Astrocyte of the hippocampus (primary cell): Measurements from ENCODE around the gene MAP2K5.

Experiments
- DNase-seq: peaks from one replicate; pipeline ENCODE4 v3.0.0; 2011; ENCODE audit warnings: low read depth, low spot score

Gene MAP2K5

DNA sequence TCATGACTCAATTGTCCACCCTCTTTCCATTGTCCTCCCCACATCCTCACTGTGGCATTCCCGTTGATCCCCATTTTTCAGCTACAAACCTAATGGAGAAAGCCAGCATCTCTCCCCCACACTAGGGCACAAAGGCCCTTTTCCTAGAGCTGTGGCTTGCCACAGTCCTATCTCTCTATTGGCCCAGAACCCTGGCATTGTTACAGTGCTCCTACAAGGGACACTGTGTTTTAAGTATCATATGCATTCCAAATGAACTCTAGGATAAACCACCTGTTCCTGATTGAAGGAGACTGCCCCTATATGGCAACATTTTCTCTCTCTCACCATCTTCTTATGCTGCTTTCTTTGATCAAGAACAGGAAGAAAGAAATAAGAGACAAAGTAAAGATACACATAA is 213.4 kb downstream of the MAP2K5 start:
- DNase-seq = no peak

DNA sequence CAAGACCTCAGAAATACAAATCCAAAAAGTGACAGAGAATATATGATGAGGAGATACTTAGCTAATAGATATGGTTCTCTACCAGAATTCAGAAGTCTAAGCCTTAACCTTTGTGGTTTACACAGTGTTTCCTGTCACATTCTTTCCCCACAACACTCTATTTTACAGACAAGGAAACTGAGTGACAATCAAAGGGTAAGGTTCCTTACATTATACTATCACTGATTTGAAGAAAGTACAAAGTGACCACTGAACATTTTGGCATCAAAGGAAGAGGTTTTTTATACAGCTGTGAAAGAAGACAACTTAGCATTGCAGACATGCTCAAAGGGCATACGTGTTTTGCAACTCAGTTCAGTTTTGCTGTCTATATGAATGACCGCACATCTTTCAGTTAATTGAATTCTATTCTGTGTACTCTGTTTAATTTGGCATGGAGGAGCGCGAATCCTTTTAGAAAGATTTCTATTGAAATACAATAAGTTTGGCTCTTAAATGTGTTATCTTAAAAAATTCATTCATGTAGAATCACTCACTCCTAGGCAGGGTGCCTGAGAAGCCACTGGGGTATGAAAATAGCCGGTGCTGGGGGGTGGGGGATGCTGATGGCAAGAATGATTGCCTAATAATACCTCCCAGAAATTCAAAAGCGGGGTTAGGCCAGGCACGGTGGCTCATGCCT is 216.3 kb downstream of the MAP2K5 start:
- DNase-seq = peak; percentile 75

DNA sequence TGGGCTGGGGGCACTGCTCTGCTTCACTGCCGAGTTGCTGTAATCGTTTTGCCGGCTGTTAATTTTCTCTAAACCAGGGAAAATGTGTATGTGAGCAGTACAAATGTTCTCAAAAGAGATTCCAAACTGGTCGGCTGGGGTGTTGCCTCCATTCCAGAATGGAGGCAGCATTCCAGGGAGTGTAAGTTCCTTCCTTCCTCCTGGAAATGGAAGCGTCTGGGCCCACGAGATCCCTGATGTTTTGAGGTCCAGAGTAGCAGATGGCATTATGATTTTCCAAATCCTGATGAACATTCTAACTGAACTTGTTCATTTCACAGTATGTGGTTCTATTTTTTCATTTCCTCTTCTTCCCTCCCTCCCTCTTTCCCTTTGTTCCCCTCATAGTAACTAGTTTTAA is 218.4 kb downstream of the MAP2K5 start:
- no peak for DNase-seq

DNA sequence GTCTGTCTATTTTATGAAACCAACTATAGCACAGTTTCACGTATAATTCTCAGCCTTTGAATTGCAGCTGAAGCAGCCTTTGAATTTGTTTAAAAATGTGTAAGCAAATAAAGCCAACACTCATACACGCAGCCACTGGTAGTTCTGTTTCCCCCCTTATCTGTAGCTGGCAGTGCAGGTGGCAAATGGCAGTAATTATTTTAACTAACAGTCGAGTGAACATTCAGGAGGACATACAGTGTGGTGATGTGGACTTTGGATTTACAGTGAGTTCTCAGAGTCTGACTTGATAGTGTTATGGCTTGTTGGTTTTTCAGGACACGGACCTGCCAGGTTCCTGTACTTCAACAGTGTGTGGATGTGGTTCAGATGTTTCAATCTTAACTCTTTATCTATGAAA is 218.8 kb downstream of the MAP2K5 start:
- DNase-seq = no peak

DNA sequence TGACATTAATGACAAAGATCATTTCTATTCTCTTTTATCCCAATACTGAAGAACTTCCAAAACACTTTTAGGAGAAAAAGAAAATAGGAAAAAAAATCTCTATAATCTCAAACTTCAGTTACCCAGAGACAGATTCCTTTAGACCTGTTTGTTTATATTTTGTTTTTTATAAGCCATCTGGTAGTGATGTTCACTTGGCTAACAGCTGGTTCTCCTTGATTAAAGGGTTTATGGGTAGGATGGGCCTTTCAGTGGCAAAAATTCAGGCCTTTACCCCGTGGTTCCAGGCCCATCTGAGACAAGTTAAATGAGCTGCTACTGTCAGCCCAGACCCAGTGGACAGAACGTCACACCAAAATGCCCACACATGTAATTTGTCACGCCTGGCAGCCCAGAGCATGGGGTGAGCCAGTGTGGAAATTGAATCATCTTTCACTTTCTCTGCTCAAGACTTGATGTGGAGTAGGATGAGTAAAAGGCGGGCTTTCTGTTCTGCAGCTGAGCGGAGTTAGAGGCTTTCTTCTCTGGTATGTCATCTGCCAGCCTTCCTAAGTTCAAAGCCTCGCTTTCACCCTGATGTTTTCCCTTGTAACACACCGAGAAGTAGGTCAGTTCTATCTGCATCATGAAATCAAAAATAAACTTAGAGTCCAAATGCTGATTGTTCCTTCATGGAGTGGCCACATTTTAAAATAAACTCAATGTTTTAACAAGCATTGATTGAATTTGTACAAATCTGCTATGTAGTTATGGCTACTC is 220.3 kb downstream of the MAP2K5 start:
- no peak for DNase-seq

DNA sequence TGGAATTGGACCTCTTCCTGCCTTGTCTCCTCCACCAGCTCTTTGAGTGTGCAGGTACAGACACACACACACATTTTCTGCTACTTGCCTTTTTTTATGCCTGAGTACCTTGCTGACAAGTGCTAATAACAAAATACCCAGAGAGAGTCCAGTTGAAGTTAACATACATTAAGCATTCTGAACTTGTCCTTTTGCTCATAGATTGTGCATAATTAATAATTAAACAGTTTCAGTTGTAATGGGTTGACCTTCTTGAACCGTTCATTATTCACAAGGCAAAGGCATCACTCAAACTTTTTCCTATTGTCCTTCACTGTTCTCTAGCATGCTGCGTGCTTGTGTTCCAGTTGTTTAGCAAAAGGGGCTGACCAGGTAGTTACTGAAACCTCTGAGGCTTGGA is 223.2 kb downstream of the MAP2K5 start:
- DNase-seq = no peak

DNA sequence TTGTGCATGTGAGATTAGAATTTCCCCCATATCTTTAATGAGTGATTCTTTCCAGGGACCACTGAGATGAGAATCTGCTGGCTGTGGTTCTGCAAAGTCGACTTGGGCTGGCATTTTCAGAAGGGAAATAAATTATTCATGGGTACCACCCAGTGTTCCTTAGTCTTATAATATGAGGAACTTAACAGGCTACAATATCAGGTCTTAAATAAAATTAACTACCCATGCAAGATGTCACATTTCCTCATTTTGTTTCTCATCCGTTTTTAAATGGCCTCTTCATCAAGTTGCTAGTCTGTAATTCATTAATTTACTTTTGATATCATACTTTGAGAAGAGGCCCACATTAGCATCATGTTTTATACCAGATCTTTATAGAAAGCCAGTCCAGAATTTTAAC is 224.5 kb downstream of the MAP2K5 start:
- DNase-seq = no peak

DNA sequence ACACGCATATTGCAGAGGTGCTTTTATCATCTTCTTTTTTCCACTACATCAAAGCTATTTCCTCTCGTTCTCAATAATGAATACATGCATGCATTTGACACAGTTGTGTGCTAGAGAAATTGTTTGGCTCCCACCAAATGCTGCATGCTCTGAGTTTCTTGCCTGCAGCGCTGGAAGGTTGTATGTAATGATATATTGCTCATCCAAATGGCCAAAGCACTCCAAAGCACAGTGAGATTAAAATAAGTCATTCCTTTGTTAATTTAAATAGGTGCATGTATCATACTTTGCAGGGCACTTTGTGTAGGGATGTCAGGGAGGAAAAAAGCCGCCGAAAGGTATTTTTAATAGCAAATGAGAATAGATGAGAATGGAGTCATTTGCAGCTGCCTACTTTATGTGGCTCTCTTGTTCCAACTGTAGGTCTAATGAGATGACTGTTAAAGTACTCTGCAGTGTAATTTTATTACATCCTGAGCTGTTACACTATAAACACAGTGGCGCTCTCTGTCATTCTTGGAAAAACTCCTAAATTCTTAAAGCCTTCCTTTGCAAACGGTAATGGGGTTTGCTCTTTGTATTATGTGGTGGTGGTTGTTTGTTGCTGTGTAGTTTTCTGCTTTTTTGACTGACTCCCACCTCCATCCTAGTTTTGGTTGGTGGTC is 225.9 kb downstream of the MAP2K5 start:
- no peak for DNase-seq

DNA sequence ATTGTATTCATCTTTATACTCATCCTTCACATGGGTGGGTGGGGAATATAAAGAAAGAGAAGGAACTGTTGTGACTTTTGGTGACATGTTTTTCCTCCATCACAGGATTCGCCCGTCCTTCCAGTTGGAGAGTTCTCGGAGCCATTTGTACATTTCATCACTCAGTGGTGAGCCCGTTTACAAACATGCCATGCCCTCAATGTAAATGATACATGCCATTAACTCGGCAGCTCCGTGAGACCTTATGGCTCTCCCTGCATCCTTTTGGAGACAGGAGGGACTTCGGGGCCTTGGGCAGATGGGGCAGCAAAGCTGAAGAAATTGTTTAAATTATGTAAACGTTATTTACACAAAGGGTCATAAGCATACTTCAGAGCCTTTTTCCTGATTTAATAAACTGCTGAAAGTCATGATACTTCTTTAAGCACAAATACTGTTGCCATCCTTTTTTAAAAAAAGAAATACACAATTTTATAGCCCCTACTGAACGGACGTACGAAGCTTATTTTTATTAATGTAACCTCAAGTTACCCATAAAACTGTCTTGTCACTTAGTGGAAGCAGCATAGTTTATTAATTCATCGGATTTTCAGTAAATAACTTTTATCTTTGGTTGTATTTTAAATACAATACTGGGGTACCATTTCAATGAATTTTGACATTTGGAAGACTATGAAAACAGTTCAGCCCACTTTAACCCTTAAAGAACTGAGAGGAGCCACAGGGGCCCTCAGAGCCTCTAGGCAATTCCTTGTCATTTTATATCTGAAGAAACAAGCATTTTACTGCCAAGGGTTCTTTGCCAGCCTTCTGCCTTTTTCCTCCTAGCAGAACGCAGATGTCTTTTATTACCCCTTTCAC is 227.2 kb downstream of the MAP2K5 start:
- DNase-seq = no peak

DNA sequence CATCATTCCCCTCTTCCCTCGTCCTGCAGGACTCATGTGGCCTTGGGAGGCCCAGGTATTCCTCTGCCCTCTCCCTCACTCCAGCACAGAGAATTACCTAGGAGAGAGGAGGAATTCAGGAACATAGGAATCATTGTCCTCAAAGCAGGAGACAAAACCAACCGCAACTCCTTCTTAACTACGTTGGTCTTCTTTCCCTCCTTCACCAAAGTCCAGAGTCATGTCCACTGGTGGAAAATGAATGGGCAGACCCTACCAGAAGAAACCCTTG is 227.8 kb downstream of the MAP2K5 start:
- DNase-seq = no peak

DNA sequence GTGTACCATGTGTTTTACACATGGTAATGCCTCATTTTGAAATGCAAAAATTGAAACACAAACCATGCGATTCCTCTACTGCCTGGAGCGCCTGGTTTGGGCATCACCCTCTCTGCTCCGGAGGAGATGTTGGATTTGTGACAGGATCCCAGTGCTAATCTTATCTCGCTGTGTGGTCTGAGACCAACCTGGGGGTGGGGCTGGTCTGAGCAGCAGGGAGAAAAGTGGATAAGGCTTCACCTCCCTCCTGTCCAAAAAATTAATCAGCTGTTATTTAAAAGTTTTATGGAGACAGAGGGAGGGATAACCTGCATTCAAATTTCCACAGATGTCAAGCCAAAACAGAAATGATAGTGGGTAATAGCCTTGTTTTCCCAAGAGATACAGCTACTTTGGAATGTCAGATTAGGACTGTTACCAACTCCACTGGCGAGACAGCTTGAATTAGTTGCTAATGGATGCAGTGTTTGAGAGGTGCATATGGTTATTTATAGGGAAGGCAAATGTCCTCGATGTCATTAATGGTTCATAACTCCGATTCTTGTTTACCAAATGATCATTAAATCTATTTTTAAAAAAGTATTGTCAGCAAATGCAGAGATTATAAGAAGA is 228.8 kb downstream of the MAP2K5 start:
- DNase-seq = peak; percentile 36

DNA sequence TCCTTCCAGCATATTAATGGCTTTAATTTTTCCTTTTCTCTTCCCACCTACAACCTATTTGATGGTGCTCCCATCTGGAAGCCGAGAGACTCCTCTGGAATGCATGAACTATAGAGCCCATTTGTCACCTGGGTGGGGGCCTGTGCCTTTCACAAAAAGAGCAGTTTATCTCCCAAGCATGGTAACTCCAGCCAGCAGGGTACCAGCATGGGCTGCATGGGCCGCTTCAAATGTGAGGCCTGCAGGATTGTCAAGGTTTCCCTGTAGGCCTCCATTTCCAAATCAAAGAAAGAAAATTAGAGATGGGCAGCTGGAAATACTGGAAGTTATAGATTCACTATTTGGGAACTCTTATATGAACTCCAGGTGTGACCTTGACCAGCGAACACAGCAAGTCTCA is 232.1 kb downstream of the MAP2K5 start:
- no peak for DNase-seq

DNA sequence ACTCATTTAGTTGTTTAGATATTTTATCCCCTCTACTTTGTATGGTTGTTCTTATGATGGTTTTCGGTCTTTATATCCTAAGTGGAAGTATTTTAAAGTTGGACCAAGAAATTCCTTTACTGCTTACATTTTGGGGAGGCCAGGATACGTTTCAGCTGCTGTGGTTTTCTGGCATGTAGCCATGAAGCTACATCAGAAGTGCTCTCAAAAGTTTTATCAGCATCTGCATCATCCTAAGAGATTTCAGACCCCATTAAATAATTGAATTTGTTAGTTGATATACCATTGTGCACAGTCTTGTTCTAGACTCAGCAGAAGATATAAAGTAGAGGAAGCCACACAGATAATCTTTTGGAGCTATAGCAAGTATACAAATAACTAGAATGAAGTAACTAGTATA is 232.7 kb downstream of the MAP2K5 start:
- DNase-seq = no peak

DNA sequence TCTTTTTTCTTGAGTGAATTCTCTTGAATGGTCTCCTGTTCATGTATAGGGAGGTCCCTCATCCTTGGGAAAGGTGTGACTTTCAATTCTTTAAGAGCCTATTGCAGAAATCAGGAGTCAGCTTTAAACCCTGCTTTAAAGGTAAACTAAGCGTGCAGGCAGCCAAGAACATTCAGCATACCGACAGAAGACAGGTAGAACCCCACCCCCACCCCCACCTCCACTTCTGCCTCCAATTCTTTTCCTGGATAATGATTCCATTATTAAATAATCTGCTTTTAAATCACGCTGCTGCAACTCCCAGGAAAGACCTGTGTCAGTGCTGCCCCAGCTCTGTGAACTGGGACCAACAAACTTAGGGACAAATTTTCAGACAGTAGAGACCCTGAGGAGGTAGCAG is 233.5 kb downstream of the MAP2K5 start:
- no peak for DNase-seq

DNA sequence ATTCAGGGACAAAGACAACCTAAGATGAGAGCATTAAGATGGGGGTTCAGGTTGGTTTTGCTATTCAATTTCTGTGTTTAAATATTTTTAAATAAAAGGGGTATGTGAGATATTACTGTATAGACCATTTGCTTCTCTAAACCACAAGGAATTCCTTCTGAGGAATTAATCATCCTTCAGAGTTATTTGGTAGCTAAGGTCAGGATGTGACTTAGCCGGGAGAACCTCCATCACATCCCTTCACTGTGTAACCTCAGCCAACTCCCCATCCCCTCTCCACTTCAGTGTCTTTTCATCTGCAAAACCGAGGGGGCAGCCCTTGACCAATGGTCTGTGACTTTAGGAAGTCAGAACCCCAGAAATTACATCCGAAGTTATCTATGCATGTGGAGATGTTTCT is 234.1 kb downstream of the MAP2K5 start:
- peak; percentile 14 for DNase-seq

DNA sequence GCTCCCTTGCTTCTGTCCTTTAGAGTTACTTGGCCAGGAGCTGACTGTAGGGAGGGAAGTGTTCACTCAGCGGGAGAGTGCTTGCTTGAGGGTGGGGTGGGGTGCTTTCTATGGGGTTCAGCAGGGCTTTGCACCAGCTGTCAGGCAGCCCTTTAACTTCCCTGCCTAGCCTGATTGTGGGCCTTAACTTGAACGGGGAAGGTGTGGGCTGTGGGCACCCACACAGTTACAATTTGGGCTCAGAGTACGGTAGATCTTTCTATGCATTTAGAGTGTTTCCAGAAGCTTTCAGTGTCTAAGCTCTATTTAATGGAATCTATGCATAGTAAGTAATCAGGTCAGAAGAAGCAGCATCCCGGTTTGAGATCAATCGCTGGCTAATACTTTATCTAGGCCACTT is 234.6 kb downstream of the MAP2K5 start:
- DNase-seq = no peak

DNA sequence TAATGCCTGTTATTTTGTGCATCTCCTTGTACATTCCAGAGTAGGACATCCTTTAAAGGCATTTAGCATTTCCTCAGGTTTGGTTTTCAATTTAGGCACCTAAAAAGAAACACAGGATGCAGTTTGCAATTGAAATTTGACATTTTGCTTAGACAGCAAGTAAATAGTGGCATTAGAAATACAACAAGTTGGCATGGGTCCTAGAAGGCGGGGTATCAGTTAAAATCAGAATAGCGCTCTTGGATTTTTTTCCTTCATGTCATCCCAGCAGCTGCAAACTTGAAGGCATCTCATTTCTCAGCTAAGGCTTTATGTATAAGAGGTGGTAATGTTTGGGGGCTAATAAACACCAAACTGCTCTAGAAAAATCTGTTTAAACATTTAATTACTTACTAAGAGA is 235.3 kb downstream of the MAP2K5 start:
- DNase-seq = no peak

DNA sequence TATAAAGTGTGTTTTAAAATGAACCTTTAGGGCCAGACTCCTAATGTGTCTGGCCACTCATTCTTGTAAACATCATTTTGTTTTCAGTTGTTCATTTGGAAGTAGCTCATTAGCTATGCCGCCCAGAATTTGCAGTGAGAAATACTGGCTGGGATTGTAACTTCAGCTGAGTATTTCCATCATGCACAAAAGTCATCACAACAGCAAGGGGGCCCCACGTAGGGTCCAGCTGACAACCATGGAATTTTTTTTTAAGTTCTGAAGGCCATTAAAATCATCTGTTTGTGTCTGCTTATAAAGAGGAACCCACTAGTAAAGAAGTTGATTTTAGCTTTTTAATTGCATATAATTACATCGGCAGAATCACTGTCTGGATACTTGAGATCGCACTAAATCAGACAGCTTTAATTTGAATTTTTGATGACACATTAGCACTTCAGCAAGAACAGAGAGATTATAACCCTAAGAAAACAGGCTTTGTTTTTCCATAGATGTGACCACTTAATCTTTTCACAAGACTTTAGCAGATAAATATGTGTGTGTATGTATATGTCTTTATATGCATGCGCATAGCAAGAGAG is 236.6 kb downstream of the MAP2K5 start:
- DNase-seq = no peak

DNA sequence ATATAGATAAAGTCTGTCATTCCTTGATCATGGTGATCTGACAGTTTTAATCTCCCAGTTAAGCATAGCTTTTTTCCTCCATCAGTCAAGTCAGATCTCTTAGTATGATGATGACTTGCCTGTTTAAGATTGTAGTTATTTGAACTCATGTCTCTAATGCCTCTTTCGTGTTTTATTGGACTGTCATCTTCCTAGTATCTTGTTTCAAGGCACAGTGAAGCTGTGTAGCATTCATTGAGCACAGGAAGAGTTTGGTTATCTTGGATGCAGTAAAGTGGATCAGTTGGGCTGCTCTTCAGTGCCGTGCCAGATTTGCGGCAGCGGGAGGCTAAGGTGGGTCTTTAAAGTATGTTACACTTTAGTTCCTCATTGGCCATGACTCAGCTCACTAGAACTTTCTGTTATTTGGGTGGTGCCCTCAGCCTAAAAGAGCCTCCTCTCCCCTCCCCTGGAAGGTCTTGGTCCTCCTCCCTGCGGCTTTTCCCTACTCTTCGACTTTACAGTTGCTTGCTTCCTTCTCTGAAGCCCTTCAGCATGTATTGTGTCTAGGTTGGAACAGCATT is 237.1 kb downstream of the MAP2K5 start:
- no peak for DNase-seq

DNA sequence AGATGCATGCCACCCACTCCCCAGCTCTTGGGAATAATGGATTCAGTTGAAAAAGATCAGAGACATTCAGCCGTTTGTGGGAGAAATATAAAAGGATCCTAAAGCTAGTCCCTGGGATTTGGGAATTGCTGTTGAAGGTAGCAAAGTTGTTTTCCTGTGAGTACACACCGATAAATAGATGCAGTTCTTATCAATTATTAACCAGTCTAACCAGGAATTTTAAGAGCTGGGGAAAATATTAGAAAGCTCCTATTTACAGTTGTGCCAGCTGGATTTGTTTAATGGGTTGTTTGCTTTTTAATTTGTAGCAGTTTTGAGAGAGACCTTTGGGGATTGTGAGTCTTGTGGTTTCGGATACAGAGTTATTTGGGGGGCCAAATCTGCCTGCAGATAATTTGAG is 238.6 kb downstream of the MAP2K5 start:
- no peak for DNase-seq
